IMR-90 (cell line): ENCODE measurements around the gene PLPP3. TPM values are rescaled to one million over a fixed set of nuclear protein-coding genes. Genes with fewer than 3 reads are reported as not detected.

Source experiments
- ATAC-seq: fragments of 200-7000 bp; cut with Tn5 transposase; 2 replicates; pipeline ENCODE4 v1.9.1; 2020; ENCODE audit warnings: low read depth, mild to moderate bottlenecking, moderate library complexity
- BruUV-seq: library from RNA; stranded (reverse); fragments of 400-500 nt; replicated peaks from 2 replicates; lab custom pipeline; 2021; lab: Mats Ljungman, UMichigan
- CTCF ChIA-PET: fragments of 300-600 bp; formaldehyde crosslinking; extraction: SDS; loops from one replicate; lab custom pipeline; 2021; ENCODE audit warnings: antibody characterized with exemption; lab: Yijun Ruan, JAX
- POLR2A ChIA-PET: fragments of 300-600 bp; sonication (Branson Sonifier 250); formaldehyde crosslinking; loops from one replicate; lab custom pipeline; 2022; ENCODE audit warnings: antibody characterized with exemption; ENCODE audit not compliant: unreplicated experiment; lab: Charles Lee
- DNase-seq: peaks from one replicate; pipeline ENCODE4 v3.0.0; 2013
- H2AFZ ChIP-seq: replicated peaks from 2 replicates; pipeline ENCODE3; 2013; ENCODE audit warnings: low read length, mild to moderate bottlenecking; ENCODE audit not compliant: poor library complexity
- H2AK5ac ChIP-seq: 2 replicates; pipeline ENCODE4 v1.6.1; 2013; ENCODE audit warnings: low read depth, low read length, inconsistent platforms
- H2AK9ac ChIP-seq: replicated peaks from 2 replicates; pipeline ENCODE3; 2013; ENCODE audit warnings: mild to moderate bottlenecking, low read depth, low read length, moderate library complexity; ENCODE audit not compliant: poor library complexity
- H2BK120ac ChIP-seq: 2 replicates; pipeline ENCODE4 v1.6.1; 2013; ENCODE audit warnings: low read depth, low read length, inconsistent platforms
- H2BK15ac ChIP-seq: 3 replicates; pipeline ENCODE4 v1.6.1; 2013; ENCODE audit warnings: low read depth, low read length, inconsistent platforms
- H2BK20ac ChIP-seq: 2 replicates; pipeline ENCODE4 v1.6.1; 2013; ENCODE audit warnings: low read depth, mild to moderate bottlenecking, inconsistent platforms, low read length, moderate library complexity
- H2BK5ac ChIP-seq: 2 replicates; pipeline ENCODE4 v1.6.1; 2013; ENCODE audit warnings: mild to moderate bottlenecking, low read depth, low read length, inconsistent platforms; ENCODE audit not compliant: poor library complexity, severe bottlenecking
- H3K14ac ChIP-seq: replicated peaks from 2 replicates; pipeline ENCODE4 v1.6.1; 2013; ENCODE audit warnings: low read depth, low read length, inconsistent platforms
- H3K18ac ChIP-seq: 2 replicates; pipeline ENCODE4 v1.6.1; 2013; ENCODE audit warnings: low read depth, low read length, control low read depth
- H3K23ac ChIP-seq: 2 replicates; pipeline ENCODE4 v1.6.1; 2013; ENCODE audit warnings: low read depth, low read length, inconsistent platforms
- H3K27ac ChIP-seq: 2 replicates; pipeline ENCODE4 v1.5.1; 2013; ENCODE audit warnings: mild to moderate bottlenecking, control low read depth, low read length; ENCODE audit not compliant: insufficient read depth
- H3K27me3 ChIP-seq: 2 replicates; pipeline ENCODE4 v1.6.1; 2013; ENCODE audit warnings: low read length; ENCODE audit not compliant: control insufficient read depth, insufficient read depth
- H3K36me3 ChIP-seq: 2 replicates; pipeline ENCODE4 v1.6.1; 2013; ENCODE audit warnings: low read length, mixed read lengths; ENCODE audit not compliant: control insufficient read depth, insufficient read depth
- H3K4ac ChIP-seq: 2 replicates; pipeline ENCODE4 v1.6.1; 2013; ENCODE audit warnings: low read depth, low read length, inconsistent platforms
- H3K4me1 ChIP-seq: 2 replicates; pipeline ENCODE4 v1.6.1; 2013; ENCODE audit warnings: low read length, mixed read lengths; ENCODE audit not compliant: control insufficient read depth, insufficient read depth
- H3K4me2 ChIP-seq: 2 replicates; pipeline ENCODE4 v1.6.1; 2013; ENCODE audit warnings: low read depth, mild to moderate bottlenecking, control low read depth, low read length, moderate library complexity
- H3K4me3 ChIP-seq: 2 replicates; pipeline ENCODE4 v1.5.1; 2013; ENCODE audit warnings: low read depth, mild to moderate bottlenecking, control low read depth, low read length, moderate library complexity; ENCODE audit not compliant: insufficient read depth
- H3K56ac ChIP-seq: 2 replicates; pipeline ENCODE4 v1.6.1; 2013; ENCODE audit warnings: low read length, inconsistent platforms; ENCODE audit not compliant: insufficient read depth; ENCODE audit errors: extremely low read depth
- H3K79me1 ChIP-seq, 2 experiments: 2 replicates each; pipeline ENCODE4 v1.6.1; 2013; ENCODE audit warnings: low read length in 2 of 2, inconsistent platforms in 1 of 2, low read depth in 1 of 2
- H3K9ac ChIP-seq: 2 replicates; pipeline ENCODE4 v1.6.1; 2013; ENCODE audit warnings: low read depth, low read length, control low read depth
- H3K9me1 ChIP-seq: 2 replicates; pipeline ENCODE4 v1.6.1; 2013; ENCODE audit warnings: low read length, inconsistent platforms; ENCODE audit not compliant: insufficient read depth
- H3K9me3 ChIP-seq: 2 replicates; pipeline ENCODE4 v1.6.1; 2013; ENCODE audit warnings: low read length; ENCODE audit not compliant: control insufficient read depth, insufficient read depth
- H4K20me1 ChIP-seq: 2 replicates; pipeline ENCODE4 v1.6.1; 2013; ENCODE audit warnings: low read length, inconsistent platforms; ENCODE audit not compliant: insufficient read depth
- H4K5ac ChIP-seq: 2 replicates; pipeline ENCODE4 v1.6.1; 2013; ENCODE audit warnings: mild to moderate bottlenecking, low read depth, low read length, control low read depth
- H4K8ac ChIP-seq, 2 experiments: 2 replicates each; pipeline ENCODE4 v1.6.1; 2013; ENCODE audit warnings: low read depth in 2 of 2, low read length in 2 of 2, control low read depth in 1 of 2, inconsistent platforms in 1 of 2
- H4K91ac ChIP-seq: 2 replicates; pipeline ENCODE4 v1.6.1; 2013; ENCODE audit warnings: low read depth, low read length, inconsistent platforms; ENCODE audit not compliant: insufficient read depth
- BHLHE40 ChIP-seq: fragments of 150-350 bp; IDR thresholded peaks from 2 replicates; pipeline ENCODE4 v1.6.1; 2016; ENCODE audit warnings: mild to moderate bottlenecking, low read depth, low read length
- CEBPB ChIP-seq: IDR thresholded peaks from 2 replicates; pipeline ENCODE4 v1.6.1; 2012; ENCODE audit warnings: low read depth, low read length, improper control_type of control experiment
- CHD1 ChIP-seq: IDR thresholded peaks from 2 replicates; pipeline ENCODE4 v1.6.1; 2012; ENCODE audit warnings: low read depth, low read length, improper control_type of control experiment
- ELK1 ChIP-seq: fragments of 150-350 bp; IDR thresholded peaks from 2 replicates; pipeline ENCODE4 v1.6.1; 2016; ENCODE audit warnings: low read depth, mild to moderate bottlenecking, low read length, moderate library complexity, borderline replicate concordance
- FOS ChIP-seq: fragments of 150-350 bp; IDR thresholded peaks from 2 replicates; pipeline ENCODE4 v1.6.1; 2016; ENCODE audit warnings: low read depth, low read length
- MAFK ChIP-seq: IDR thresholded peaks from 2 replicates; pipeline ENCODE4 v1.6.1; 2012; ENCODE audit warnings: low read depth, low read length, improper control_type of control experiment
- MAZ ChIP-seq: IDR thresholded peaks from 2 replicates; pipeline ENCODE4 v1.6.1; 2012; ENCODE audit warnings: low read depth, mild to moderate bottlenecking, low read length, improper control_type of control experiment, moderate library complexity, borderline replicate concordance
- MXI1 ChIP-seq: IDR thresholded peaks from 2 replicates; pipeline ENCODE4 v1.6.1; 2012; ENCODE audit warnings: low read depth, mild to moderate bottlenecking, low read length, moderate library complexity, borderline replicate concordance
- NFE2L2 ChIP-seq: fragments of 150-350 bp; IDR thresholded peaks from 2 replicates; pipeline ENCODE4 v1.6.1; 2016; ENCODE audit warnings: low read depth, mild to moderate bottlenecking, low read length
- POLR2A ChIP-seq: IDR thresholded peaks from 2 replicates; pipeline ENCODE4 v1.6.1; 2012; ENCODE audit warnings: mild to moderate bottlenecking, low read depth, low read length
- RAD21 ChIP-seq: IDR thresholded peaks from 2 replicates; pipeline ENCODE4 v1.6.1; 2012; ENCODE audit warnings: low read length, improper control_type of control experiment
- RCOR1 ChIP-seq: IDR thresholded peaks from 2 replicates; pipeline ENCODE4 v1.6.1; 2012; ENCODE audit warnings: mild to moderate bottlenecking, low read length, improper control_type of control experiment; ENCODE audit not compliant: insufficient replicate concordance
- RFX5 ChIP-seq: IDR thresholded peaks from 2 replicates; pipeline ENCODE4 v1.8.0; 2012; ENCODE audit warnings: low read depth, mild to moderate bottlenecking, low read length, moderate library complexity
- SMC3 ChIP-seq: fragments of 150-350 bp; IDR thresholded peaks from 2 replicates; pipeline ENCODE4 v1.6.1; 2016; ENCODE audit warnings: low read depth, mild to moderate bottlenecking, antibody characterized with exemption, low read length, moderate library complexity
- WGBS, 2 experiments: methylation state at CpG; one replicate each; pipeline versions ENCODE4 v1.1.5 to v1.1.7; 2013; ENCODE audit warnings: missing lambda C conversion rate in 2 of 2; ENCODE audit not compliant: insufficient read length in 1 of 2; ENCODE audit errors: extremely low coverage in 2 of 2; 5-methylcytosine and 5-hydroxymethylcytosine counted together
- dilution Hi-C: fragments of 300-500 bp; cut with HindIII; formaldehyde crosslinking; loops from one replicate; pipeline ENCODE4 v1.14.3; 2018; ENCODE audit warnings: low sequenced_read_pairs; ENCODE audit not compliant: unreplicated experiment
- in situ Hi-C: fragments of 300-500 bp; cut with MboI; formaldehyde crosslinking; loops from 3 replicates; pipeline ENCODE4 v1.14.3; 2019; ENCODE audit warnings: low sequenced_read_pairs, inconsistent platforms, mixed read lengths
- intact Hi-C: fragments of 100-400 bp; cut with micrococcal nuclease; formaldehyde crosslinking; loops from 2 replicates; pipeline ENCODE4 v1.10.0; 2022
- polyA plus RNA-seq, 3 experiments: library from polyadenylated mRNA; depleted of rRNA; stranded (reverse); fragments of >200 nt; gene quantifications; 2 replicates each; pipeline ENCODE4 v1.2.3, GENCODE V29; 2012; ENCODE audit warnings: low replicate concordance in 1 of 3
- total RNA-seq: library from RNA; depleted of rRNA; stranded (reverse); fragments of >200 nt; gene quantifications from 2 replicates; pipeline ENCODE4 v1.2.3, GENCODE V29; 2012
- TF ChIP-seq, protein P1 (sequence below): fragments of 150-350 bp; IDR thresholded peaks from 2 replicates; pipeline ENCODE4 v1.6.1; 2017; ENCODE audit warnings: mild to moderate bottlenecking, antibody characterized with exemption, low read length, low read depth
- TF ChIP-seq, protein P2 (sequence below): conservative IDR thresholded peaks from 2 replicates; pipeline ENCODE4 v1.5.1; 2012; ENCODE audit warnings: mild to moderate bottlenecking, low read depth, low read length, improper control_type of control experiment

Gene PLPP3
- total and polyA plus RNA-seq, 2 of the 4 experiments (the other 2 are of a cell fraction): 49.9 to 56.6 TPM

- no peak for ATAC-seq
- Histone ChIP-seq H3K4me2 (no peak overlapping the region), H3K9me3 (no peaks in the 10 kb centered on the region), H3K9me1 (peaks cover 15% of the 10 kb centered on the region), H2AK5ac (no peak overlapping the region), H2BK20ac (no peak overlapping the region), H3K18ac (no peak overlapping the region), H3K4ac (no peak overlapping the region), H4K8ac (no peak overlapping the region), H3K27me3 (no peaks in the 10 kb centered on the region), H4K5ac (no peak overlapping the region), H3K4me3 (no peak overlapping the region), H3K9ac (no peak overlapping the region), H3K4me1 (peaks cover 5% of the 10 kb centered on the region; the same call in 1 of the 2 replicates), H2BK15ac (no peak overlapping the region), H4K20me1 (peaks cover 92% of the 10 kb centered on the region), H2AK9ac (no peak overlapping the region), H2BK120ac (no peak overlapping the region), H4K91ac (no peak overlapping the region), H3K14ac (no peak overlapping the region), H3K79me1 (peaks cover 45 to 84% of the 10 kb centered on the region in 2 experiments), H2AFZ (no peak overlapping the region), H2BK5ac (no peak overlapping the region), H3K23ac (no peak overlapping the region), H3K56ac (no peak overlapping the region), H3K36me3 (peaks cover 34% of the 10 kb centered on the region), H3K27ac (no peak overlapping the region)
- CTCF ChIA-PET: no interaction called here
- DNase-seq: no peak
- POLR2A ChIA-PET: no interaction called here
- dilution Hi-C loops: no loop called here
- no peak for TF ChIP-seq ELK1
- TF ChIP-seq RCOR1: no peak
- no peak for TF ChIP-seq NFE2L2
- no peak for TF ChIP-seq MAFK
- no peak for TF ChIP-seq CEBPB
- TF ChIP-seq, protein P1, sequence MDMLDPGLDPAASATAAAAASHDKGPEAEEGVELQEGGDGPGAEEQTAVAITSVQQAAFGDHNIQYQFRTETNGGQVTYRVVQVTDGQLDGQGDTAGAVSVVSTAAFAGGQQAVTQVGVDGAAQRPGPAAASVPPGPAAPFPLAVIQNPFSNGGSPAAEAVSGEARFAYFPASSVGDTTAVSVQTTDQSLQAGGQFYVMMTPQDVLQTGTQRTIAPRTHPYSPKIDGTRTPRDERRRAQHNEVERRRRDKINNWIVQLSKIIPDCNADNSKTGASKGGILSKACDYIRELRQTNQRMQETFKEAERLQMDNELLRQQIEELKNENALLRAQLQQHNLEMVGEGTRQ: no peak
- TF ChIP-seq BHLHE40: no peak
- no peak for TF ChIP-seq MAZ
- TF ChIP-seq RAD21: no peak
- TF ChIP-seq RFX5: no peak
- TF ChIP-seq FOS: no peak
- TF ChIP-seq CHD1: no peak
- no peak for TF ChIP-seq POLR2A
- TF ChIP-seq, protein P2, sequence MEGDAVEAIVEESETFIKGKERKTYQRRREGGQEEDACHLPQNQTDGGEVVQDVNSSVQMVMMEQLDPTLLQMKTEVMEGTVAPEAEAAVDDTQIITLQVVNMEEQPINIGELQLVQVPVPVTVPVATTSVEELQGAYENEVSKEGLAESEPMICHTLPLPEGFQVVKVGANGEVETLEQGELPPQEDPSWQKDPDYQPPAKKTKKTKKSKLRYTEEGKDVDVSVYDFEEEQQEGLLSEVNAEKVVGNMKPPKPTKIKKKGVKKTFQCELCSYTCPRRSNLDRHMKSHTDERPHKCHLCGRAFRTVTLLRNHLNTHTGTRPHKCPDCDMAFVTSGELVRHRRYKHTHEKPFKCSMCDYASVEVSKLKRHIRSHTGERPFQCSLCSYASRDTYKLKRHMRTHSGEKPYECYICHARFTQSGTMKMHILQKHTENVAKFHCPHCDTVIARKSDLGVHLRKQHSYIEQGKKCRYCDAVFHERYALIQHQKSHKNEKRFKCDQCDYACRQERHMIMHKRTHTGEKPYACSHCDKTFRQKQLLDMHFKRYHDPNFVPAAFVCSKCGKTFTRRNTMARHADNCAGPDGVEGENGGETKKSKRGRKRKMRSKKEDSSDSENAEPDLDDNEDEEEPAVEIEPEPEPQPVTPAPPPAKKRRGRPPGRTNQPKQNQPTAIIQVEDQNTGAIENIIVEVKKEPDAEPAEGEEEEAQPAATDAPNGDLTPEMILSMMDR: no peak
- TF ChIP-seq SMC3: no peak
- no peak for TF ChIP-seq MXI1
- intact Hi-C loops: no loop called here
- no TSS peak for BruUV-seq
- WGBS, 2 experiments: 63% methylated on average over 2 of the region's 2 CpGs; no CpG with 5 or more reads in 1 of the 2 experiments
- in situ Hi-C loops: no loop called here
Observed at GRCh38 chr1:56547977-56548376, 31.4 kb downstream of the PLPP3 start.
